OCI-LY3 (cell line): ENCODE results near the gene VPS13C.

Experiments used
- H2AFZ ChIP-seq: fragments of 200-600, 300-600 bp; shearing (Covaris generic); 2 replicates; pipeline ENCODE4 v1.6.0; 2014; ENCODE audit warnings: antibody characterized with exemption, low read depth, low read length
- H3K27ac ChIP-seq: fragments of 200-600, 300-600 bp; sonication (generic); 2 replicates; pipeline ENCODE4 v1.5.1; 2014; ENCODE audit warnings: mild to moderate bottlenecking, low read length, moderate library complexity, mixed read lengths
- H3K27me3 ChIP-seq: fragments of 200-600, 300-600 bp; sonication (generic); 2 replicates; pipeline ENCODE4 v1.6.1; 2014; ENCODE audit warnings: low read depth, low read length, mixed read lengths
- H3K36me3 ChIP-seq: fragments of 200-600, 300-600 bp; sonication (generic); replicated peaks from 2 replicates; pipeline ENCODE3; 2014; ENCODE audit warnings: low read depth, low read length, mixed read lengths
- H3K4me1 ChIP-seq: fragments of 300-600, 200-600 bp; sonication (generic); 2 replicates; pipeline ENCODE4 v1.6.1; 2014; ENCODE audit warnings: low read length, mixed read lengths
- H3K4me2 ChIP-seq: fragments of 200-600, 300-600 bp; sonication (generic); 2 replicates; pipeline ENCODE4 v1.6.1; 2014; ENCODE audit warnings: low read length, mixed read lengths
- H3K4me3 ChIP-seq: fragments of 300-600, 200-600 bp; sonication (generic); 2 replicates; pipeline ENCODE4 v1.5.1; 2014; ENCODE audit warnings: antibody characterized with exemption, mild to moderate bottlenecking, low read length, moderate library complexity
- H3K79me2 ChIP-seq: fragments of 300-600, 200-600 bp; shearing (Covaris generic); 2 replicates; pipeline ENCODE4 v1.6.1; 2014; ENCODE audit warnings: mild to moderate bottlenecking, low read length, mixed read lengths
- H3K9ac ChIP-seq: fragments of 300-600, 200-600 bp; shearing (Covaris generic); 2 replicates; pipeline ENCODE4 v1.6.0; 2014; ENCODE audit warnings: mild to moderate bottlenecking, low read length, moderate library complexity
- H3K9me3 ChIP-seq: fragments of 200-600, 300-600 bp; shearing (Covaris generic); 2 replicates; pipeline ENCODE4 v1.6.1; 2014; ENCODE audit warnings: low read length, mixed read lengths; ENCODE audit not compliant: insufficient read depth
- H4K20me1 ChIP-seq: fragments of 200-600, 300-600 bp; sonication (generic); 2 replicates; pipeline ENCODE4 v1.6.1; 2016; ENCODE audit warnings: low read length, mixed read lengths; ENCODE audit not compliant: insufficient read depth
- EZH2phosphoT487 ChIP-seq: fragments of 200-600 bp; shearing (Covaris generic); IDR thresholded peaks from 2 replicates; pipeline ENCODE4 v1.6.1; 2018; ENCODE audit warnings: antibody characterized with exemption, mixed run types, low read depth
- TF ChIP-seq, protein P1 (sequence below): fragments of 200-600, 300-600 bp; sonication (generic); IDR thresholded peaks from 2 replicates; pipeline ENCODE4 v1.5.1; 2014; ENCODE audit warnings: antibody characterized with exemption, low read length, low read depth

Gene VPS13C

DNA sequence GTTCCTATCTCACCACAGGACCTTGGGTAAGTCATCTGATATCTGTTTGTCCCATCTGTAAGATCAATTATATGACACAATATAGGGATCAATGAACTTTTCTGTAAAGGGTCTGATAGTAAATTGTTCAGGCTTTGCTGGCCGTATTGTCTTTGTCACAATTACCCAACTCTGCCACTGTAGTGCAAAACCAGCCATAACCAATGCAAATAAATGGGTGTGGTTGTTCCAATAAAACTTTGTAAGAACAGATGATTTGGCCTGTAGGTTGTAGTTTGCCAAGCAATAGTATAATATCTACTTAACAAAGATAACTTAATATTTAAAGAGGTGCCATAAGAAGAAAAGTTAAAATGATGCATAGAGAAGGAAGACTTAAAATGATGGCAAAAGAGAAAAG lies 210.8 kb downstream of the VPS13C start:
- Histone ChIP-seq H3K4me3 (no peak overlapping the region), H3K36me3 (peaks cover 24% of the 10 kb centered on the region), H3K27me3 (no peaks in the 10 kb centered on the region)

DNA sequence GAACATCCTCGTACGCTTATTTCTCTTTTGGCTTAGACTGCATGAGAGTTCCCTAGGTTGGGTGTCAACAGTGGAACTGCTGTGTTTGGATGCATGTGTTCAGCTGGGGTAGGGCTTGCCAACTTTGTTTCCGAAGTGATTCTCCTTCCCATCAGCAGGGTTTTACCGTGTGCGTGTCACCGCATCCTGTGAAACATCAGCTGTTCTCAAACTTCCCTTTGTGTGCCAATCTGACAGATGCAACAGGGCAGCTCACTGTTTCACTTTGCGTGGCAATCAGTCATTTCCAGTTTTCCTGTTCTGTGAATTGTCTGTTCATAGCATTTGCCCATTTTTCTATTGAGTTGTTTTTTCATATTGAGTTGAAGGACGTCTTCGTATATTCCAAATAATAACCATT lies 218.8 kb downstream of the VPS13C start:
- H3K9ac ChIP-seq = no peak overlapping the region
- H3K36me3 ChIP-seq = no peaks in the 10 kb centered on the region
- H4K20me1 ChIP-seq = no peaks in the 10 kb centered on the region
- no peak overlapping the region for H3K4me3 ChIP-seq
- H3K27ac ChIP-seq = no peak overlapping the region
- H3K27me3 ChIP-seq = peaks cover 4% of the 10 kb centered on the region; the same call in 1 of the 2 replicates
- H3K4me1 ChIP-seq = peaks cover 29% of the 10 kb centered on the region
- no peak for TF ChIP-seq EZH2phosphoT487
- TF ChIP-seq, protein P1, sequence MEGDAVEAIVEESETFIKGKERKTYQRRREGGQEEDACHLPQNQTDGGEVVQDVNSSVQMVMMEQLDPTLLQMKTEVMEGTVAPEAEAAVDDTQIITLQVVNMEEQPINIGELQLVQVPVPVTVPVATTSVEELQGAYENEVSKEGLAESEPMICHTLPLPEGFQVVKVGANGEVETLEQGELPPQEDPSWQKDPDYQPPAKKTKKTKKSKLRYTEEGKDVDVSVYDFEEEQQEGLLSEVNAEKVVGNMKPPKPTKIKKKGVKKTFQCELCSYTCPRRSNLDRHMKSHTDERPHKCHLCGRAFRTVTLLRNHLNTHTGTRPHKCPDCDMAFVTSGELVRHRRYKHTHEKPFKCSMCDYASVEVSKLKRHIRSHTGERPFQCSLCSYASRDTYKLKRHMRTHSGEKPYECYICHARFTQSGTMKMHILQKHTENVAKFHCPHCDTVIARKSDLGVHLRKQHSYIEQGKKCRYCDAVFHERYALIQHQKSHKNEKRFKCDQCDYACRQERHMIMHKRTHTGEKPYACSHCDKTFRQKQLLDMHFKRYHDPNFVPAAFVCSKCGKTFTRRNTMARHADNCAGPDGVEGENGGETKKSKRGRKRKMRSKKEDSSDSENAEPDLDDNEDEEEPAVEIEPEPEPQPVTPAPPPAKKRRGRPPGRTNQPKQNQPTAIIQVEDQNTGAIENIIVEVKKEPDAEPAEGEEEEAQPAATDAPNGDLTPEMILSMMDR = no peak
- H3K4me2 ChIP-seq = no peak overlapping the region
- H2AFZ ChIP-seq = no peak overlapping the region
- H3K79me2 ChIP-seq = no peaks in the 10 kb centered on the region
- H3K9me3 ChIP-seq = no peaks in the 10 kb centered on the region; the same call in none of the 2 replicates

More for the DNA sequence above, 210.8 kb downstream of the VPS13C start:
- Histone ChIP-seq H4K20me1 (no peaks in the 10 kb centered on the region), H3K27ac (no peak overlapping the region), H3K4me2 (no peak overlapping the region), H3K79me2 (no peaks in the 10 kb centered on the region), H3K4me1 (no peaks in the 10 kb centered on the region), H3K9me3 (no peaks in the 10 kb centered on the region), H2AFZ (no peak overlapping the region), H3K9ac (no peak overlapping the region)
- no peak for TF ChIP-seq EZH2phosphoT487
- TF ChIP-seq, protein P1 = no peak

DNA sequence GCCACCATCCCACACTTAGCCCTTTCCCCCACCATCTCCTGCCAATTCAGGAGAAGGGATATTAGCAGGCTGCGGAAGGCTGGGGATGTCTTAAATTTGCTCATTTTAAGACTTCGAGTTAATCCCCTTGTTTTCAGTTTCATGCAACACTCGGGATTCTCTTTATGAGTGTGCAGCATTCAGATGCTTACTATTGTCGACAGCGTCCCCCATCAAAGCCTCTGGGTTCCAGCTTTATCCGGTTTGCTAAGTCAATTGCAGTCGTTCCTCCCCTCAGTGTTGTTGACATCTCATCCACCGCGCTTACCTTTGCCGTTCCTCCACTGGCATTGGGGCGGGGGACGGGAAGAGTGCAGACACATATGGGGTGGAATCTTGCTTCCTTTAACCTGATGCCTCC lies 220.2 kb downstream of the VPS13C start:
- Histone ChIP-seq H3K9me3 (no peaks in the 10 kb centered on the region; the same call in none of the 2 replicates), H2AFZ (0 out of 2 replicates have a peak overlapping the region, but pooled peaks have one; percentile 45), H3K4me2 (peak overlapping the region; percentile 93)

DNA sequence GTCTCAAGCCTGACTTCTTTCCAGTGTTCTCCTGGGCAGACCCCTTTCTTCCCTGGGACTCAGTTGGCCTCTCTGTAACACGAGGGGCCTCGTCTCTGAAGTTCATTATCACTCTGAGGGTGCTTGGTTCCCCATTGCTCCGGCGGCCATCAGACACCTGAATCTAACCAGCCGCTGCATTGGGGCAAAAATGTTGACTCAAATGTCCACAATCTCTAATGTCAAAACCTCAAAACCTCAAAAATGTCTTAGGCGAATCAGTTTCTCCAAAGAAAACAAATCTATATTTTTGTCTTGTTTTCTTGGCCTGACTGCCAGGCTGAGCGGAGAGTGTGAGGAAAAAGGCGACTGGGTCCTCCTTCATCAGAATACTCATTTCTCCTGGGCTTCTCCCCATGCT lies 220.7 kb downstream of the VPS13C start:
- Histone ChIP-seq H3K79me2 (no peaks in the 10 kb centered on the region), H3K9ac (peak overlapping the region; percentile 3; the same call in 1 of the 2 replicates), H3K36me3 (no peaks in the 10 kb centered on the region), H3K27ac (no peak overlapping the region), H2AFZ (0 out of 2 replicates have a peak overlapping the region, but pooled peaks have one; percentile 18), H3K4me1 (peaks cover 37% of the 10 kb centered on the region), H3K27me3 (peaks cover 11% of the 10 kb centered on the region), H4K20me1 (no peaks in the 10 kb centered on the region), H3K4me3 (peak overlapping the region; percentile 70), H3K9me3 (no peaks in the 10 kb centered on the region; the same call in none of the 2 replicates), H3K4me2 (peak overlapping the region; percentile 93)
- TF ChIP-seq, protein P1 = no peak
- no peak for TF ChIP-seq EZH2phosphoT487

More for the DNA sequence above, 220.2 kb downstream of the VPS13C start:
- TF ChIP-seq, protein P1 = no peak
- TF ChIP-seq EZH2phosphoT487 = no peak
- Histone ChIP-seq H3K4me1 (peaks cover 32% of the 10 kb centered on the region), H3K4me3 (peak overlapping the region; percentile 70), H4K20me1 (no peaks in the 10 kb centered on the region), H3K27me3 (peaks cover 6% of the 10 kb centered on the region), H3K79me2 (no peaks in the 10 kb centered on the region), H3K27ac (no peak overlapping the region), H3K36me3 (no peaks in the 10 kb centered on the region), H3K9ac (peak overlapping the region; percentile 3; the same call in 1 of the 2 replicates)
